AG09319 (cell line): ENCODE data around the gene ST3GAL4.

Source experiments
- DNase-seq: peaks from one replicate; pipeline ENCODE4 v3.0.0-alpha.2; 2010; ENCODE audit warnings: low read depth; ENCODE audit errors: extremely low read depth
- TF ChIP-seq, protein P1 (sequence below): IDR thresholded peaks from 2 replicates; pipeline ENCODE4 v1.5.1; 2011; ENCODE audit warnings: low read depth, mild to moderate bottlenecking, inconsistent platforms, low read length, moderate library complexity

The ST3GAL4 gene

DNA sequence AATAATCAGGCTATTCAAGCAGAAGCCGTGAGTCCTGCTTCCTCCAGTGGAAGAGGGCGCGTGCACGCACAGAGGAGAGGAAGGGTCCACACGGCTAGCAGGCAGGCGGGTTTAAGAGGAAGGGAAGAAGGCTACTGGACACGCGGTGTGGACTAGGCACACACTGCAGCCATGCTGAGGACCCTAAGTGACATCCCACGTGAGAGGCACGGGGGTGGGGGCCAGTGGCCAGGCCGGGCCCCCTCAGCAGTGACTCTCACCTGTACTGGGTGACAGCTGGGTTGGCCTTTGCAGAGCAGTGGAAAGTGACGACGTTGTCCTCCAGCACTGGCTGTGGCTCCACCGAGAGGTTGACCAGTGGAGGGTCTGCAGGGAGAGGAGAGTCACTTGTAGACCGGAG, 100.6 kb downstream of the ST3GAL4 start:
- TF ChIP-seq, protein P1, sequence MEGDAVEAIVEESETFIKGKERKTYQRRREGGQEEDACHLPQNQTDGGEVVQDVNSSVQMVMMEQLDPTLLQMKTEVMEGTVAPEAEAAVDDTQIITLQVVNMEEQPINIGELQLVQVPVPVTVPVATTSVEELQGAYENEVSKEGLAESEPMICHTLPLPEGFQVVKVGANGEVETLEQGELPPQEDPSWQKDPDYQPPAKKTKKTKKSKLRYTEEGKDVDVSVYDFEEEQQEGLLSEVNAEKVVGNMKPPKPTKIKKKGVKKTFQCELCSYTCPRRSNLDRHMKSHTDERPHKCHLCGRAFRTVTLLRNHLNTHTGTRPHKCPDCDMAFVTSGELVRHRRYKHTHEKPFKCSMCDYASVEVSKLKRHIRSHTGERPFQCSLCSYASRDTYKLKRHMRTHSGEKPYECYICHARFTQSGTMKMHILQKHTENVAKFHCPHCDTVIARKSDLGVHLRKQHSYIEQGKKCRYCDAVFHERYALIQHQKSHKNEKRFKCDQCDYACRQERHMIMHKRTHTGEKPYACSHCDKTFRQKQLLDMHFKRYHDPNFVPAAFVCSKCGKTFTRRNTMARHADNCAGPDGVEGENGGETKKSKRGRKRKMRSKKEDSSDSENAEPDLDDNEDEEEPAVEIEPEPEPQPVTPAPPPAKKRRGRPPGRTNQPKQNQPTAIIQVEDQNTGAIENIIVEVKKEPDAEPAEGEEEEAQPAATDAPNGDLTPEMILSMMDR = no peak
- DNase-seq = no peak

- TF ChIP-seq, protein P1 = no peak
- DNase-seq = no peak
These were observed 101.5 kb downstream of the ST3GAL4 start for GRCh38 chr11:126456783-126457542.

GRCh38 chr11:126457817-126458216, 102.3 kb downstream of the ST3GAL4 start:
- no peak for DNase-seq
- TF ChIP-seq, protein P1 = no peak

GRCh38 chr11:126459691-126460281, 104.3 kb downstream of the ST3GAL4 start:
- DNase-seq = peak; percentile 77

GRCh38 chr11:126460417-126461095, 105.1 kb downstream of the ST3GAL4 start:
- DNase-seq = no peak
- TF ChIP-seq, protein P1 = no peak

More at GRCh38 chr11:126459691-126460281, 104.3 kb downstream of the ST3GAL4 start:
- TF ChIP-seq, protein P1 = no peak

- DNase-seq = no peak
- TF ChIP-seq, protein P1 = no peak
These were observed 105.6 kb downstream of the ST3GAL4 start for GRCh38 chr11:126461096-126461440.

GRCh38 chr11:126461996-126462395, 106.5 kb downstream of the ST3GAL4 start:
- TF ChIP-seq, protein P1 = no peak
- no peak for DNase-seq
